Activated CD8-positive, alpha-beta memory T cell treated with anti-CD3 and anti-CD28 coated beads, Interleukin-2, amount 50 U/mL, for 48 hours (primary cell): ENCODE results near the gene RAD51B.
"Not testable (repeated sequence)": the region's sequence is repeated elsewhere in the genome, so short reads cannot be mapped to it uniquely, and the experiment has no call there.

ENCODE experiments used
- DNase-seq: peaks from one replicate; pipeline ENCODE4 v3.0.0-alpha.2; 2020

Gene RAD51B

GRCh38 chr14:68186500-68187276 lies 367.1 kb downstream of the RAD51B start:
- DNase-seq, result not testable (repeated sequence)

- DNase-seq, result no peak
Measured at GRCh38 chr14:68188174-68188573, 368.6 kb downstream of the RAD51B start.

- no peak for DNase-seq
Measured at GRCh38 chr14:68190032-68190431, 370.5 kb downstream of the RAD51B start.

- no peak for DNase-seq
Measured at GRCh38 chr14:68191567-68192321, 372.2 kb downstream of the RAD51B start.

- no peak for DNase-seq
Measured at GRCh38 chr14:68192935-68193334, 373.4 kb downstream of the RAD51B start.

- DNase-seq, result no peak
Measured at GRCh38 chr14:68193970-68194681, 374.5 kb downstream of the RAD51B start.

GRCh38 chr14:68195126-68195525 lies 375.5 kb downstream of the RAD51B start:
- DNase-seq, result no peak

GRCh38 chr14:68198713-68199495 lies 379.3 kb downstream of the RAD51B start:
- DNase-seq, result no peak

- no peak for DNase-seq
Measured at GRCh38 chr14:68199554-68200151, 380.1 kb downstream of the RAD51B start.

- no peak for DNase-seq
Measured at GRCh38 chr14:68203871-68204270, 384.3 kb downstream of the RAD51B start.

- no peak for DNase-seq
Measured at GRCh38 chr14:68208218-68208617, 388.6 kb downstream of the RAD51B start.

GRCh38 chr14:68208626-68209317 lies 389.2 kb downstream of the RAD51B start:
- no peak for DNase-seq

- DNase-seq, result no peak
Measured at GRCh38 chr14:68210729-68211299, 391.2 kb downstream of the RAD51B start.

GRCh38 chr14:68211421-68211820 lies 391.8 kb downstream of the RAD51B start:
- no peak for DNase-seq

- DNase-seq, result no peak
Measured at GRCh38 chr14:68211886-68212285, 392.3 kb downstream of the RAD51B start.

- no peak for DNase-seq
Measured at GRCh38 chr14:68212361-68212760, 392.8 kb downstream of the RAD51B start.

- no peak for DNase-seq
Measured at GRCh38 chr14:68214431-68214830, 394.9 kb downstream of the RAD51B start.

GRCh38 chr14:68215629-68216028 lies 396.1 kb downstream of the RAD51B start:
- DNase-seq, result no peak

- DNase-seq, result no peak
Measured at GRCh38 chr14:68216079-68216478, 396.5 kb downstream of the RAD51B start.

- no peak for DNase-seq
Measured at GRCh38 chr14:68216957-68217356, 397.4 kb downstream of the RAD51B start.

GRCh38 chr14:68217791-68218340 lies 398.3 kb downstream of the RAD51B start:
- DNase-seq, result no peak
